Nephron (organoid): ENCODE measurements around the gene TIMM10.

ENCODE experiments used
- H3K27ac Mint-ChIP-seq, 3 experiments: 2 replicates each; pipeline ENCODE4 v1.8.0; 2020; ENCODE audit warnings: mixed read lengths in 3 of 3, mild to moderate bottlenecking in 2 of 3, moderate library complexity in 1 of 3
- H3K27me3 Mint-ChIP-seq: 2 replicates; pipeline ENCODE4 v1.8.0; 2021; ENCODE audit warnings: low read depth, mild to moderate bottlenecking, moderate library complexity, mixed read lengths
- H3K36me3 Mint-ChIP-seq: 2 replicates; pipeline ENCODE4 v1.8.0; 2020; ENCODE audit warnings: low read depth, mixed read lengths
- H3K4me1 Mint-ChIP-seq: 2 replicates; pipeline ENCODE4 v1.8.0; 2020; ENCODE audit warnings: mixed read lengths
- H3K4me3 Mint-ChIP-seq, 3 experiments: 2 replicates each; pipeline ENCODE4 v1.8.0; 2020; ENCODE audit warnings: mild to moderate bottlenecking in 3 of 3, mixed read lengths in 3 of 3, moderate library complexity in 2 of 3
- H3K9me3 Mint-ChIP-seq: 2 replicates; pipeline ENCODE4 v1.8.0; 2020; ENCODE audit warnings: mixed read lengths
- CTCF ChIP-seq, 3 experiments: fragments of 200-600 bp; sonication (generic); IDR thresholded peaks; one replicate each; pipeline ENCODE4 v1.5.0; 2021; ENCODE audit warnings: antibody characterized with exemption in 3 of 3; ENCODE audit not compliant: unreplicated experiment in 3 of 3

TIMM10 gene

DNA sequence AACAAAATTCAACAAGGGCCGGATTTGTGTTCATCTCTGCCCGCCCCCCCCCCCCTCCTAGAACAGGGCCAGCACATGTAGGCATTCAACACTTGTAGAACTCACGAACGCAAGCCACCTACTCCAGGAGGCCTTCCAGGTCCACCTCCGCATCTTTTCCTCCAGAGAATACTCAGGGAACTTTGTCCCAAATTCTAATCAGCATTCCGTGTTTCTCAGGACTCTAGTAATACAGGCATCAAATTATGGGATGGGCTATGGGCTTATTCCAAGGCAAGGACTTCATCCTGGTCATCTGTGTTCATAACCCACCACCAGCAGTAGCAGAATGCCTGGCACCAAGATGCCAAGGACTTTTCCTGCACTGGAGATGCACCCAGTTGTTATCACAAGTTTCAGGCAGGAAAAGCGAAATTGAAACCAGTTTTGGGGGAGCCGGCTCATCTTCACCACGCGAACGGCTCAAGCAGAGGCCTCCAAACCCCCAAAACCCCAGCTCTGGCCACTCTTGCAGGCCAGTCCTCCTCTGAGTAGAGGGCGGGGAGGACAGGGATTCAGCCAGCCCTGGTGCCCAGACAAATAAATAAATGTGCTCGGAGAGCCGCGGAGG lies 36.5 kb upstream of the TIMM10 start:
- Mint-ChIP-seq H3K27me3 (no peaks in the 10 kb centered on the region), H3K4me3 (peak overlapping the region; percentile 91 to 99 (median 92)), H3K9me3 (no peaks in the 10 kb centered on the region), H3K36me3 (peaks cover 5% of the 10 kb centered on the region), H3K27ac (peak overlapping the region; percentile 69 to 89 (median 73)), H3K4me1 (peaks cover 29% of the 10 kb centered on the region)
- no peak for TF ChIP-seq CTCF (IDR thresholded peaks at IDR 0.05; ENCODE audit: unreplicated experiment in 3 of 3)

DNA sequence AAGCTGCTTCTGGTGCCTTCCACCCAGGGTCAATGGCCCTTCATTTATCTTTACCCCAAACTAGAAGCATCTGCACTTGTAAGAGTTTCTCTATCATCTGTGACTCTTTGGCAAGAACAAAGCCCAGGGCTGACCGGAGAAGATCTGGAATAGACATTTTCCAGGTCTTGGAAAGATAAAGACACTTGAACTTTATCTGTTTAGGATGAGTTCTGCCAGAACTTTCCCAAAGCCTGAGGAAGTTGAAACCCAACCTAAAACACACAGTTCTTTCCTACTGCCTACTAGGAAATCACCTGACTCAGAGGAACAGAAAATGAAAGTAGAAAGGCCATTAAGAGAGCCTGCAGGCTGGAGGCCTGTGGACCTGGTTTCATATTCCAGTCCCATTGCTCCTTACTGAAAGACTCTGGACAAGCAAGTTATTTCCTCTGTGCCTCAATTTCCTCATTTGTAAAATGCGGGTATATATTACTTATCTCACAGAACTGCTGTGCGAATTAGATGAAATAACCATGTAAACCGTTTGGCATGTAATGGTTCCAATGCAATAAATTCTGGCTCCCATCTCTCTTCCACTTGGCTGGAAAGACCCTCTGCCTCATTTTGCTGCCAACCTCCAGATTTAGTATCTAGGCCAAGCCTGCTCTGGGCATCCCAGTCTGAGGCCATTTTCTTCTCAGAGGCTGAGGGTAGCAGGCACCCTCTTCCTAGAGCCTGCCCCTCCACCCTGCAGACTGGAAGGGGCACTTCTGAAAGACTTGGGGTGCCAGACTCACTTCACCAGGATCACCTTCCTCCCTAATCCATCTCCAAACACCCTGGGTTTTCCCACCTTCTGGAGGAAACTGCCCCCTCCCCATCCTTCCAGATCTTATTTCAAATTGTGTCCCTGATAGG lies 35.7 kb upstream of the TIMM10 start:
- H3K4me1 Mint-ChIP-seq, result peaks cover 29% of the 10 kb centered on the region
- H3K36me3 Mint-ChIP-seq, result peaks cover 5% of the 10 kb centered on the region
- no peaks in the 10 kb centered on the region for H3K9me3 Mint-ChIP-seq
- H3K4me3 Mint-ChIP-seq, result peak overlapping the region; percentile 72 to 92 (median 91)
- H3K27ac Mint-ChIP-seq, result peak overlapping the region; percentile 69 to 78 (median 73)
- TF ChIP-seq CTCF (IDR thresholded peaks at IDR 0.05; ENCODE audit: unreplicated experiment in 3 of 3), result no peak
- no peaks in the 10 kb centered on the region for H3K27me3 Mint-ChIP-seq

GRCh38 chr11:57562596-57562995 lies 32.0 kb upstream of the TIMM10 start:
- H3K4me3 Mint-ChIP-seq, result peak overlapping the region in 1 of 3 experiments; percentile 61
- peaks cover 16% of the 10 kb centered on the region for H3K4me1 Mint-ChIP-seq
- no peak for TF ChIP-seq CTCF (IDR thresholded peaks at IDR 0.05; ENCODE audit: unreplicated experiment in 3 of 3)
- no peaks in the 10 kb centered on the region for H3K9me3 Mint-ChIP-seq
- H3K27ac Mint-ChIP-seq, result peak overlapping the region in 1 of 3 experiments; percentile 2
- H3K27me3 Mint-ChIP-seq, result no peaks in the 10 kb centered on the region
- H3K36me3 Mint-ChIP-seq, result peaks cover 13% of the 10 kb centered on the region

DNA sequence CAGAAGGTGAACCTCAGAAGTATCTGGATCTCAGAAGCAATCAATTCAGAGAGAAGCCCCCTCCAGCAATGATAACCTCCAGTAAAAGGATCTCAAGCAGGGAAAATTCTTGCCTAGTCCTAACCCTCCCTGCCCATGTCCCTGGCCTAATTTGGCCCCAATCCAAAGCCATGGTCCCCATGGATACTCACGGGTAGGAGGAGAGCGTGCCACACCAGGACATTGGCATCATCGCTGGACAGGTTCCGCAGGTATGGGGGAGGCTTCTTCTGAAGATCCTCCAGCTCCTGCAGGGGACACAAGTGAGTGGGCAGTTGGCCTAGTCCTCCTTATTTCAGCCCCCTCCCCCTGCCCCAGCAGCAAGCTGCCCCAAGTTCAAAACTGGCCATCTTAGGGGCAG lies 29.6 kb upstream of the TIMM10 start:
- Mint-ChIP-seq H3K4me3 (no peak overlapping the region), H3K4me1 (no peaks in the 10 kb centered on the region), H3K27me3 (no peaks in the 10 kb centered on the region), H3K27ac (no peak overlapping the region), H3K36me3 (peaks cover 33% of the 10 kb centered on the region), H3K9me3 (no peaks in the 10 kb centered on the region)
- no peak for TF ChIP-seq CTCF (IDR thresholded peaks at IDR 0.05; ENCODE audit: unreplicated experiment in 3 of 3)

DNA sequence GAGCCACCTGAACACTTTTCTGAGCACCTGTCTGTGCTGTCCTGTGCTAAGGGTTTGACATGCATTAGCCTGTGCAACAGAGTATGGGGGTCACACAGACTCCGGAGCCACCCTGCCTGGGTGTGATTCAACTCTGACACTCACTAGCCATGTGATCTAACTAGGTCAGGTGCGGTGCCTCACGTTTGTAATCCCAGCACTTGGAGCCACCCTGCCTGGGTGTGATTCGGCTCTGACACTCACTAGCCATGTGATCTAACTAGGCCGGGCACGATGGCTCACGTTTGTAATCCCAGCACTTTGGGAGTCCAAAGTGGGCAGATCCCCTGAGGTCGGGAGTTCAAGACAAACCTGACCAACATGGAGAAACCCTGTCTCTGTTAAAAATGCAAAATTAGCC lies 25.5 kb upstream of the TIMM10 start:
- Mint-ChIP-seq H3K27ac (no peak overlapping the region), H3K36me3 (peaks cover 50% of the 10 kb centered on the region), H3K4me1 (no peaks in the 10 kb centered on the region), H3K27me3 (no peaks in the 10 kb centered on the region), H3K9me3 (no peaks in the 10 kb centered on the region), H3K4me3 (no peak overlapping the region)
- TF ChIP-seq CTCF (IDR thresholded peaks at IDR 0.05; ENCODE audit: unreplicated experiment in 3 of 3), result no peak
